NCI-H1436 treated with DMSO at 0.1 percent for 48 hours (cell line): ENCODE results near the gene TDRD10.

ENCODE experiments used
- DNase-seq: peaks from one replicate; lab custom pipeline; 2025; lab: John Stamatoyannopoulos, UW

Gene TDRD10, protein sequence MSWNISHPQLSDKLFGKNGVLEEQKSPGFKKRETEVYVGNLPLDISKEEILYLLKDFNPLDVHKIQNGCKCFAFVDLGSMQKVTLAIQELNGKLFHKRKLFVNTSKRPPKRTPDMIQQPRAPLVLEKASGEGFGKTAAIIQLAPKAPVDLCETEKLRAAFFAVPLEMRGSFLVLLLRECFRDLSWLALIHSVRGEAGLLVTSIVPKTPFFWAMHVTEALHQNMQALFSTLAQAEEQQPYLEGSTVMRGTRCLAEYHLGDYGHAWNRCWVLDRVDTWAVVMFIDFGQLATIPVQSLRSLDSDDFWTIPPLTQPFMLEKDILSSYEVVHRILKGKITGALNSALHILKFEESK

GRCh38 chr1:154502066-154502743, at the start of gene TDRD10, which contains the start of gene SHE:
TDRD10 (plus strand) TSS chr1:154502219; CDS start chr1:154506904, 4,685 bp downstream.
SHE (minus strand) TSS chr1:154502412; CDS start chr1:154502026, 386 bp downstream.
- DNase-seq, result no peak

DNA sequence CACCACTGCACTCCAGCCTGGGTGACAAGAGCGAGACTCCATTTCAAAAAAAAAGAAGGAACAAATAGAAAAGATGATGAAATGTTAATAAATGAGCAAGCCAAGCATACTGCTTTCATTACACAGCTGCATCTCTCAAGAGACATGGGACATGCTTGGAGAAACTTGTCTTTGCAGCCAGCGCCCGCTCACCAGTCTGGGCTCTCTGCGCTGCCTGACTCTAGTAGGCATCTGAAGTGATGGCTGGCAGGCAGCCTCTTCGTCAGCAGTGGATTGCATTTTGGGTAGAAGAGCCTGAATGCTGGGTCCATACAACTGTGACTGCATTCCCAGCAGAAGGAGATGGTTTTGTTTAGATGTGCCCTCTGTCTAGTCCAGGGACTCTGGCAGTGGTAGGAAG, 48.9 kb upstream of the TDRD10 start:
- no peak for DNase-seq

DNA sequence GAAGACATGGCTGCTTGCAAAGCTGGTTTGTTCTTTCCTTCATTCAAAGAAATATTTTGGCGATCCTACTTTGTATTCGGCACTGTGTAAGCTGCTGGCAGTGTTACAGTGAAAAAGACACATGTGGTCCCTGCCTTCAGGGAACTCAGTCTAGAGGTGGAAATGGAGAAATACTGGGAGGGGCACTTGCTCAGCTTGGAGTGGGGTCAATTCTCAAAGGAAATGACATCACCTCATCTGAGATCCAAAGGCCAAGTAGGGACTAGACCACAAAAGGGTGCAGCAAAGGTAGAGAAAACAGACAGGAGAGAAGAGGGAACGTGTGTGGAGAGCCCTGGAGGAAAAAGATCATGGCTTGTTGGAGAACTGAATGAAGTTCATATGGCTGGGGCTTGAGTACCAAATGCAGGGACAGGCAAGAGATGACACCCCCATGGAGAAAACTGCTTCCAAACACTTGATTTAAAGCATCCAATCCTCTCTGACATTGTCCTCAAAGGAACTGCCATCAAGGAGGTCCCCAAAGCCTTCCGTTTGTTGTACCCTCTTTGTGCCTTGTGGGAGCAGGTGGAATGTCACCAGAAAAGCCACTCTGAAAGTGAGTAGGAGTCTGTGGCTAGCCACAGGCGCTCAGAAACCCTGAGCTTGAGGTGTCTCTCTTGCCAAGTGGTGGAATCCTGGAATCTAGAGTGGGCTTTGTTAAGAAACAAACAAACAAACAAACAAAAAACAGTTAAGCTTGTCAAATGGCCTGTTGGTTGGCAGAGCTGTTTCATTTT, 48.3 kb upstream of the TDRD10 start:
- no peak for DNase-seq

- no peak for DNase-seq
Observed at GRCh38 chr1:154454386-154455120, 47.5 kb upstream of the TDRD10 start.

- DNase-seq, result no peak
Observed at GRCh38 chr1:154456631-154457030, 45.4 kb upstream of the TDRD10 start.

DNA sequence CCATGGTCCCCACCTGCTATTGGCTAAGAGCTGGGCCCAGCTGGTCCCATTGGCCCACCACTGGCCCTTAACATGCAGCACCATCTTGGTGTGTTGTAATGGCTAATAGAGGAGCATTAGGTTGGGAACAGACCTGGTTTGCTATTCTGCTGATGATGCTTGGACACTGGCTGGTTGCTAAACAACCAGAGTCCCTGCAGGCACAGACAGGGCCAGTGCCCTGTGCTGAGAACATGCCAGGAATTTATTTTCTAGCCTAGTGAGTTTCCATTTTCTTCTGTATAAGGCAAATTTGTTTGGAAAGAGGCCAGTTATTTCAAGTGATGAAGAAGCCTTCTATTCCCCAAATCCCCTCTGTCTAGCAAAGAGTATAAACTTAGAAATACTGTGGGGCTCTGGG, 42.9 kb upstream of the TDRD10 start:
- DNase-seq, result no peak

DNA sequence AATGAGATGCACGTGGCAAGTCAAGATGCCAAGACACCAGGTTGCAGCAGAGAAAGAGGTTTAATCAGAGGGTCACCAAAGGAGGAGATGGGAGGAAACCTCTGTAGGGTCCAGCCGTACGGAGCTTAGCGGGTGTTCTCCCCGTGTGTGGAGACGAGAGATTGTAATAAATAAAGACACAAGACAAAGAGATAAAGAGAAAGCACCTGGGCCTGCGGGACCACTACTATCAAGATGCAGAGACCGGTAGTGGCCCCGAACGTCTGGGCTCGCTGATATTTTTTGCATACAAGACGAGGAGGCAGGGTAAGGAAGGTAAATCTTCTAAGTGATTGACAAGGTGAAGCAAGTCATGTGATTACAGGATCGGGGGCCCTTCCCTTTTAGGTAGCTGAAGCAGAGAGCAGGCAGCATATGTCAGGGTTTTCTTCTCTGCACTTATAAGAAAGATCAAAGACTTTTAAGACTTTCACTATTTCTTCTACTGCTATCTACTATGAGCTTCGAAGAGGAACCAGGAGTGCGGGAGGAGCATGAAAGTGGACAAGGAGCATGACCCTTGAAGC, 41.2 kb upstream of the TDRD10 start:
- DNase-seq, result no peak

GRCh38 chr1:154463512-154463990, 38.5 kb upstream of the TDRD10 start:
- no peak for DNase-seq

- DNase-seq, result no peak
Observed at GRCh38 chr1:154465621-154466195, 36.3 kb upstream of the TDRD10 start.

DNA sequence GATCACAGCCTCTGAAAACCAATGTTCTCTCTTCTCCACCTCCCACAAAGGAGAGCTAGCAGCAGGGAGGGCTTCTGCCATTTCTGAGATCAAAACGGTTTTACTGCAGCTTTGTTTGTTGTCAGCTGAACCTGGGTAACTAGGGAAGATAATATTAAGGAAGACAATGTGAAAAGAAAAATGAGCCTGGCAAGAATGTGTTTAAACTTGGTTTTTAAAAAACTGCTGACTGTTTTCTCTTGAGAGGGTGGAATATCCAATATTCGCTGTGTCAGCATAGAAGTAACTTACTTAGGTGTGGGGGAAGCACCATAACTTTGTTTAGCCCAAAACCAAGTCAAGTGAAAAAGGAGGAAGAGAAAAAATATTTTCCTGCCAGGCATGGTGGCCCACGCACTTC, 35.8 kb upstream of the TDRD10 start:
- DNase-seq, result no peak

DNA sequence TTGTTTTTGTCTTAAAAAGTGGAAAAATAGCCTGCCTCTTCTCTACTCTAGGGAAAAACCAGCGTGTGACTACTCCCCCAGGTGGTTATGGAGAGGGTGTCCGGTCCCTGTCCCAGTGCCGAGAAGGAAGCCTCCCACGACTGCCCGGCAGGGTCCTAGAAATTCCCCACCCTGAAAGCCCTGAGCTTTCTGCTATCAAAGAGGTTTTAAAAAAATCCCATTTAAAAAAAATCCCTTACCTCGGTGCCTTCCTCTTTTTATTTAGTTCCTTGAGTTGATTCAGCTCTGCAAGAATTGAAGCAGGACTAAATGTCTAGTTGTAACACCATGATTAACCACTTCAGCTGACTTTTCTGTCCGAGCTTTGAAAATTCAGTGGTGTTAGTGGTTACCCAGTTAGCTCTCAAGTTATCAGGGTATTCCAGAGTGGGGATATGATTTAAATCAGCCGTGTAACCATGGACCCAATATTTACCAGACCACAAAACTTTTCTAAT, 35.0 kb upstream of the TDRD10 start:
- DNase-seq, result no peak

- DNase-seq, result no peak
Observed at GRCh38 chr1:154467434-154468102, 34.5 kb upstream of the TDRD10 start.

DNA sequence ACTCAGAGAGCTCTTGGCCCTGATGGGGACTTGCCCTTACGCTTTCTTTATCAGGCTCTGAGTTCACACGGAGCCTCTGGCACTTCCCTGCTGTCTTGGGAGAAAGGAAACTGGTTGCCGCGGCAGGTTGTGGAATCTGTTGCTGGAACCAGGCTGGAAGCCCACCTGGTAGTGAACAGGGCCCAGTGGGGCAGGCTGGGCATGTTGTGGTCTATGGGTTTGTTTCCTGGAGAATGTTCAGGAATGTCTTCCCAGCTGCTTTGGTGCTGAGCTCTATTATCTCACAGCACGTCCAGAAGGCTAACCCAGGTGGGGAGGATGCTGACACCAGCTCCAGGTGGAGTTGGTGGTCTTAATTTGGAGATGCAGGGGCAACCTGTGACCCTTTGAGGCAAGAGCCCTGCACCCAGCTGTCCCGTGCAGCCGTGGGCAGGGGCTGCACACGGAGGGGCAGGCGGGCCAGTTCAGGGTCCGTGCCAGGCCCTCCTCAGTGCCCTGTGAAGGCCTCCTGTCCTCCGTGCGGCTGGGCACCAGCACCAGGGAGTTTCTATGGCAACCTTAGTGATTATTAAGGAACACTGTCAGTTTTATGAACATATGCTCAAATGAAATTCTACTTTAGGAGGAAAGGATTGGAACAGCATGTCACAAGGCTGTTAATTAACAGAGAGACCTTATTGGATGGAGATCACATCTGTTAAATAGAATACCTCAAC, 33.3 kb upstream of the TDRD10 start:
- no peak for DNase-seq

GRCh38 chr1:154469844-154470560, 32.0 kb upstream of the TDRD10 start:
- no peak for DNase-seq

DNA sequence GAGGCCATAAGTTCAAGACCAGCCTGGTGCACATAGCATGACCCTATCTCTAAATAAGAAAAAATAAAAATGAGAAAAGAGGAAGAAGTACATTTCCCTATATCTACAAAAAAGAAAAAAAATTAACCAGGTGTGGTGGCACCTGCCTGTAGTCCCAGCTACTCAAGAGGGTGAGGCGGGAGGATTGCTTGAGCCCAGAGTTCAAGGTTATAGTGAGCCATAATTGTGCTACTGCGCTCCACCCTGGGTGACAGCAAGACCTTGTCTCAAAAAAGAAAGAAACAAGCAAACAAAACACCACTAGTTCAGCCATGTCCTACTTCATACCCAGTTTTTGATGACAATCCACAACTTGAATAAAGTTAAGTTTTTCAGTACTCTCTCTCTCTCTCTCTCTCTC, 30.7 kb upstream of the TDRD10 start:
- no peak for DNase-seq

DNA sequence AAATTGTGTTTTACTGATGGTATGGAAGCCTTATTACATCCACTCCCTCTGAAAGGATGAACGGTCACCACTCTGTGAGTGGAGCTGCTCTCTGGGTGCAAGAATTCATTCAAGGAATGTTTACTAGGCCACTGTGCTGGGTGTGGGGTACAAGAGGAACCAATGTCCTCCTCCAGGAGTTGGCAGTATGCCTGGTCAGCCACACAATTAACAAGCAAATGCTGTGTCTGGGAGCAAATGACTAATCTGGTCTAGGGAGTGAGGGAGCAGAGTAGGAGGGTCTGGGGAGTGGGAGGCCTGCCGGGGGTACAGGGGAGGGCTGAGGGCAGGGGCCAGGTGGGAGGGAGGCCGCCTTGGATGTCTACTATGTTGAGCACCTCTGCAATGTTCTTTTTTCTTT, 27.2 kb upstream of the TDRD10 start:
- no peak for DNase-seq

DNA sequence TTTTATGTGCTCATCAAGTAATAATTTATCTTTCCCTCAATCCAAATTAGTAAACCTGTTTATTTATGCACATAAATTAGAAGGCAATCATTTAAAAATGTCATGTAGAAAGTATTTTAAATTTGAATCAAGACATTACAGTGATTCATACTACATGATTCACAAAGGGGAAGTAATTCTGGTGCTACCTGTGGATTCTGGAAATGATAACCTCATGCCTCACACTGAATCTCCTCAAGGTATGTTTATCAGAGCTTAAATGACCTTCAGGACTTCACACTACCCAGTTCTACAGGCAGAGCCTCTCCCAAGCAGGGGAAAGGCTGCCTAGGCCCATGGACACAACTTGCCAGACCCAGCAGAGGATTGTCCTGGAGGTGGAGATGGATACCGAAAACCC, 25.2 kb upstream of the TDRD10 start:
- no peak for DNase-seq

- DNase-seq, result no peak
Observed at GRCh38 chr1:154478013-154478412, 24.0 kb upstream of the TDRD10 start.

- DNase-seq, result no peak
Observed at GRCh38 chr1:154478639-154479038, 23.4 kb upstream of the TDRD10 start.
